NT2/D1 (cell line): ENCODE measurements around the gene GFM1.

Source experiments
- DNase-seq: peaks from one replicate; pipeline ENCODE4 v3.0.0-alpha.2; 2011; ENCODE audit warnings: low read depth, low spot score
- H3K27me3 ChIP-seq: 2 replicates; pipeline ENCODE4 v1.6.0; 2011; ENCODE audit warnings: mild to moderate bottlenecking; ENCODE audit not compliant: insufficient read length, insufficient read depth
- H3K36me3 ChIP-seq: 2 replicates; pipeline ENCODE4 v1.6.1; 2011; ENCODE audit warnings: mild to moderate bottlenecking, low read length, mixed read lengths; ENCODE audit not compliant: insufficient read depth, insufficient read length
- H3K4me1 ChIP-seq: 2 replicates; pipeline ENCODE4 v1.5.1; 2011; ENCODE audit not compliant: insufficient read depth, insufficient read length
- H3K4me3 ChIP-seq: 2 replicates; pipeline ENCODE4 v1.5.1; 2011; ENCODE audit warnings: low read depth; ENCODE audit not compliant: insufficient read length
- H3K9ac ChIP-seq: 2 replicates; pipeline ENCODE4 v1.6.0; 2011; ENCODE audit warnings: low read depth; ENCODE audit not compliant: insufficient read length
- H3K9me3 ChIP-seq: 2 replicates; pipeline ENCODE4 v1.5.1; 2011; ENCODE audit warnings: mild to moderate bottlenecking, low read length; ENCODE audit not compliant: insufficient read depth
- SUZ12 ChIP-seq: IDR thresholded peaks from 2 replicates; pipeline ENCODE4 v1.6.1; 2011; ENCODE audit not compliant: insufficient read length, insufficient read depth; ENCODE audit errors: extremely low read depth
- YY1 ChIP-seq: IDR thresholded peaks from 2 replicates; pipeline ENCODE4 v1.6.1; 2011; ENCODE audit not compliant: insufficient read length, insufficient read depth
- ZNF274 ChIP-seq: IDR thresholded peaks from 2 replicates; pipeline ENCODE4 v1.6.1; 2011; ENCODE audit warnings: mild to moderate bottlenecking, low read depth, low read length

The GFM1 gene

GRCh38 chr3:158713094-158713499 is 68.8 kb downstream of the GFM1 start:
- Histone ChIP-seq H3K4me3 (no peak overlapping the region), H3K4me1 (peaks cover 3% of the 10 kb centered on the region), H3K9ac (no peak overlapping the region), H3K36me3 (peaks cover 14% of the 10 kb centered on the region), H3K27me3 (no peaks in the 10 kb centered on the region), H3K9me3 (no peaks in the 10 kb centered on the region)
- no peak for DNase-seq
- TF ChIP-seq ZNF274 (no peak), SUZ12 (no peak), YY1 (no peak)

- Histone ChIP-seq H3K9me3 (no peaks in the 10 kb centered on the region), H3K36me3 (peaks cover 10% of the 10 kb centered on the region), H3K4me1 (peaks cover 3% of the 10 kb centered on the region), H3K27me3 (no peaks in the 10 kb centered on the region), H3K9ac (no peak overlapping the region), H3K4me3 (no peak overlapping the region)
- TF ChIP-seq SUZ12 (no peak), YY1 (no peak), ZNF274 (no peak)
- no peak for DNase-seq
Measured at GRCh38 chr3:158717576-158717975, 73.2 kb downstream of the GFM1 start.

- H3K9me3 ChIP-seq: no peaks in the 10 kb centered on the region
- peaks cover 10% of the 10 kb centered on the region for H3K36me3 ChIP-seq
- no peak for DNase-seq
- TF ChIP-seq ZNF274 (no peak), YY1 (no peak), SUZ12 (no peak)
- H3K4me1 ChIP-seq: no peaks in the 10 kb centered on the region
- H3K4me3 ChIP-seq: no peak overlapping the region
- no peak overlapping the region for H3K9ac ChIP-seq
- no peaks in the 10 kb centered on the region for H3K27me3 ChIP-seq
Measured at GRCh38 chr3:158718490-158719170, 74.3 kb downstream of the GFM1 start.

GRCh38 chr3:158722108-158722507 is 77.8 kb downstream of the GFM1 start:
- Histone ChIP-seq H3K4me1 (no peaks in the 10 kb centered on the region), H3K4me3 (no peak overlapping the region), H3K9me3 (no peaks in the 10 kb centered on the region), H3K9ac (no peak overlapping the region), H3K27me3 (no peaks in the 10 kb centered on the region), H3K36me3 (peaks cover 10% of the 10 kb centered on the region)
- no peak for DNase-seq
- TF ChIP-seq ZNF274: no peak
- TF ChIP-seq YY1: no peak
- TF ChIP-seq SUZ12: no peak

- Histone ChIP-seq H3K9me3 (no peaks in the 10 kb centered on the region), H3K27me3 (no peaks in the 10 kb centered on the region), H3K4me1 (no peaks in the 10 kb centered on the region), H3K9ac (no peak overlapping the region), H3K4me3 (no peak overlapping the region), H3K36me3 (peaks cover 10% of the 10 kb centered on the region)
- no peak for DNase-seq
- TF ChIP-seq SUZ12: no peak
- TF ChIP-seq YY1: no peak
- no peak for TF ChIP-seq ZNF274
Measured at GRCh38 chr3:158723991-158724390, 79.7 kb downstream of the GFM1 start.

GRCh38 chr3:158725348-158726011 is 81.2 kb downstream of the GFM1 start:
- Histone ChIP-seq H3K9ac (no peak overlapping the region), H3K27me3 (no peaks in the 10 kb centered on the region), H3K9me3 (no peaks in the 10 kb centered on the region), H3K4me1 (no peaks in the 10 kb centered on the region), H3K36me3 (peaks cover 10% of the 10 kb centered on the region), H3K4me3 (no peak overlapping the region)
- no peak for DNase-seq
- no peak for TF ChIP-seq SUZ12
- TF ChIP-seq YY1: no peak
- TF ChIP-seq ZNF274: no peak

GRCh38 chr3:158727206-158728060 is 83.1 kb downstream of the GFM1 start:
- Histone ChIP-seq H3K9ac (no peak overlapping the region), H3K4me3 (no peak overlapping the region), H3K9me3 (no peaks in the 10 kb centered on the region), H3K27me3 (peaks cover 16% of the 10 kb centered on the region), H3K36me3 (no peaks in the 10 kb centered on the region), H3K4me1 (peaks cover 2% of the 10 kb centered on the region)
- TF ChIP-seq SUZ12 (no peak), ZNF274 (no peak), YY1 (no peak)
- peak; percentile 51 for DNase-seq
